SH-SY5Y (cell line): ENCODE data around the gene SOCS4.

ENCODE experiments used
- GATA2 ChIP-seq: IDR thresholded peaks from 2 replicates; pipeline ENCODE4 v1.6.1; 2011; ENCODE audit warnings: mild to moderate bottlenecking, low read depth, low read length
- GATA3 ChIP-seq: IDR thresholded peaks from 2 replicates; pipeline ENCODE4 v1.6.1; 2011; ENCODE audit warnings: low read depth, mild to moderate bottlenecking, low read length, moderate library complexity

The SOCS4 gene

DNA sequence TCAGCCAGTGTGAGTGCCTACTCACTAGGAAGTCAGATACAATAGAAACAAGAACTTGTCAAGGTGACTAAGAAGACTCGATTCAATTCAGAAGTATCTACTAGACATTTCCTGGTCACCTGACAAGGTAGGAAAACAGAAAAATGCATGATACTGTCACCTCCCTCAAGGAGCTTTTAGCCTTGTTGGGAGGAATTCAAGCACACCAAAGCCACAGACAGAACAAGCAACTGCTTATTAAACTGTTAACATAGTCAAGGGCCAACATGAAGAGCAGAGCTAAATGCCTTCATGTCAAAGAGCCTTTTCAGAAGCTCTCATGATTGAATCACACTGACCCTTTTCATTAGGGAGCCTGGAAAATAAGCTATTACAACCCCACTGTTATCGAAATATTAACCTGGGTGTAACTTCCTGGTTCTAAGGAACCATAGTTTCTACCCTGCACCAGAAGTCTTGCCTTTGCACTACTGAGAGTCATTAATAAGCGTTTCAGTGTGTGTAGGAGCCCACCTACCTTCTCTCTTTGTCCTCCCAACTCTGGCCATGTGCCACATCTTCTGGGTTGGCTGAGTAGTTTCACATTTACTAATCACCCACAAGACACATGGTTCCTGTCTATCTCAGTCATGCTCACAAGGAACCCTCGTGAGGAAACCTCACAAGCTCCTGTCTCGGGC is 71.0 kb downstream of the SOCS4 start:
- TF ChIP-seq GATA2 (no peak), GATA3 (no peak)

DNA sequence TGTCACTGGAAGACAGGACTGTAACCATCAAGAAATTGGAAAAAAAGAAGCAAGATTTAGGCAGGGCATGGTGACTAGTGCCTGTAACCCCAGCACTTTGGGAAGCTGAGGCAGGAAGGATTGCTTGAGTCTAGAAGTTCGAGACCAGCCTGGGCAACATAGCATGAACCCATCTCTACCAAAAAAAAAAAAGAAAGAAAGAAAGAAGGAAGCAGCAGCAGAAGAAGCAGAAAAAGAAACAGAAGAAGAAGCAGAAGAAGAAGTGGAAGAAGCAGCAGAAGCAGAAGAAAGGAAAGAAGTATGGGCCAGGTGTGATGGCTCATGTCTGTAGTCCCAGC is 71.5 kb downstream of the SOCS4 start:
- no peak for TF ChIP-seq GATA2
- TF ChIP-seq GATA3 = no peak
